GM10266 (cell line): ENCODE data around the gene TRIP6.

Experiments used
- DNase-seq: peaks from one replicate; pipeline ENCODE4 v3.0.0; 2012; ENCODE audit errors: extremely low spot score
- TF ChIP-seq, protein P1 (sequence below): IDR thresholded peaks from 2 replicates; pipeline ENCODE4 v1.5.1; 2012; ENCODE audit warnings: mild to moderate bottlenecking, low read depth; ENCODE audit not compliant: control insufficient read depth, insufficient read depth; ENCODE audit errors: missing control alignments

TRIP6 gene

GRCh38 chr7:100859856-100860255 lies 7.3 kb upstream of the TRIP6 start:
- no peak for DNase-seq
- TF ChIP-seq, protein P1, sequence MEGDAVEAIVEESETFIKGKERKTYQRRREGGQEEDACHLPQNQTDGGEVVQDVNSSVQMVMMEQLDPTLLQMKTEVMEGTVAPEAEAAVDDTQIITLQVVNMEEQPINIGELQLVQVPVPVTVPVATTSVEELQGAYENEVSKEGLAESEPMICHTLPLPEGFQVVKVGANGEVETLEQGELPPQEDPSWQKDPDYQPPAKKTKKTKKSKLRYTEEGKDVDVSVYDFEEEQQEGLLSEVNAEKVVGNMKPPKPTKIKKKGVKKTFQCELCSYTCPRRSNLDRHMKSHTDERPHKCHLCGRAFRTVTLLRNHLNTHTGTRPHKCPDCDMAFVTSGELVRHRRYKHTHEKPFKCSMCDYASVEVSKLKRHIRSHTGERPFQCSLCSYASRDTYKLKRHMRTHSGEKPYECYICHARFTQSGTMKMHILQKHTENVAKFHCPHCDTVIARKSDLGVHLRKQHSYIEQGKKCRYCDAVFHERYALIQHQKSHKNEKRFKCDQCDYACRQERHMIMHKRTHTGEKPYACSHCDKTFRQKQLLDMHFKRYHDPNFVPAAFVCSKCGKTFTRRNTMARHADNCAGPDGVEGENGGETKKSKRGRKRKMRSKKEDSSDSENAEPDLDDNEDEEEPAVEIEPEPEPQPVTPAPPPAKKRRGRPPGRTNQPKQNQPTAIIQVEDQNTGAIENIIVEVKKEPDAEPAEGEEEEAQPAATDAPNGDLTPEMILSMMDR, result no peak

DNA sequence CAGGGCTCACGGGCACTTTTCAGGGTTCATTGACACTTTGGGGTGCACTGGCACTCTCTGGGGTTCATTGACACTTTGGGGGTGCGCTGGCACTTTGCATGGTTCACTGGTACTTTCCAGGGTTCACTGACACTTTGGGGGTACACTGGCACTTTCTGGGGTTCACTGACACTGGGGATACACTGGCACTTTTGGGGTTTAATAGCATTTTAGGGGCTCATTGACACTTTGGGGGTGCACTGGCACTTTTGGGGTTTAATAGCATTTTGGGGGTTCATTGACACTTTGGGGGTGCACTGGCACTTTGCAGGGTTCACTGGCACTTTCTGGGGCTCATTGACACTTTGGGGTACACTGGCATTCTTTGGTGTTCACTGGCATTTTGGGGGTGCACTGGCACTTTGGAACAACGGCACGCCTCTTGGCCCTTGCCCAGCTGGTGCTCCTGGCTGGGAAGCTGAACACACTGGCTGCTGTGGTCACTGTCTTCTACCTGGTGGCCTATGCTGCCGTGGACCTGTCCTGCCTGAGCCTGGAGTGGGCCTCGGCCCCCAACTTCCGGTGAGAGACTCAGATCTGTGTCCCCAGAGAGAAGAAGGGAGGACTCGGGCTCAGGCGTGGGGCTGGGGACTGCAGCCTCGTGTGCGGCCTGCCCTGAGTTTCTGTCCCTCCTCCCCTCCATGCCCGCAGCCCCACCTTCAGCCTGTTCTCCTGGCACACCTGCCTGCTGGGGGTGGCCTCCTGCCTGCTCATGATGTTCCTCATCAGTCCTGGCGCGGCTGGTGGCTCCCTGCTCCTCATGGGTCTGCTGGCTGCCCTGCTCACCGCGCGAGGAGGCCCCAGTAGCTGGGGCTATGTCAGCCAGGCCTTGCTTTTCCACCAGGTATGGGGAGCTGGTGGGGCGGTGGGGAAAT lies 6.2 kb upstream of the TRIP6 start:
- DNase-seq, result no peak
- TF ChIP-seq, protein P1, result no peak

DNA sequence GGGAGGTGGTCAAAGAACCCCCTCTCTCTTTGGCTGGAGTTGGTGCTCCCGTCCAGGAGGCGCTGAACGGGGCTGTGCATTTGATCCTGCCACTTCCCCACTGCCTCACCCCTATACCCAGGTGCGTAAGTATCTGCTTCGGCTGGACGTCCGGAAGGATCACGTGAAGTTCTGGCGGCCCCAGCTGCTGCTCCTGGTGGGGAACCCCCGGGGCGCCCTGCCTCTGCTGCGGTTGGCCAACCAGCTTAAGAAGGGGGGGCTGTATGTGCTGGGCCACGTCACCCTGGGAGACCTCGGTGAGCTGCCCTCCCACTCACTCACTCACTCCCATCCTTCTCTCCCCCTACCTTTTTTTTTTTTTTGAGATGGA lies 5.6 kb upstream of the TRIP6 start:
- TF ChIP-seq, protein P1, result no peak
- no peak for DNase-seq

GRCh38 chr7:100863406-100863950 lies 3.7 kb upstream of the TRIP6 start:
- DNase-seq, result no peak
- TF ChIP-seq, protein P1, result no peak

GRCh38 chr7:100864263-100864845 lies 2.8 kb upstream of the TRIP6 start:
- TF ChIP-seq, protein P1, result no peak
- no peak for DNase-seq

DNA sequence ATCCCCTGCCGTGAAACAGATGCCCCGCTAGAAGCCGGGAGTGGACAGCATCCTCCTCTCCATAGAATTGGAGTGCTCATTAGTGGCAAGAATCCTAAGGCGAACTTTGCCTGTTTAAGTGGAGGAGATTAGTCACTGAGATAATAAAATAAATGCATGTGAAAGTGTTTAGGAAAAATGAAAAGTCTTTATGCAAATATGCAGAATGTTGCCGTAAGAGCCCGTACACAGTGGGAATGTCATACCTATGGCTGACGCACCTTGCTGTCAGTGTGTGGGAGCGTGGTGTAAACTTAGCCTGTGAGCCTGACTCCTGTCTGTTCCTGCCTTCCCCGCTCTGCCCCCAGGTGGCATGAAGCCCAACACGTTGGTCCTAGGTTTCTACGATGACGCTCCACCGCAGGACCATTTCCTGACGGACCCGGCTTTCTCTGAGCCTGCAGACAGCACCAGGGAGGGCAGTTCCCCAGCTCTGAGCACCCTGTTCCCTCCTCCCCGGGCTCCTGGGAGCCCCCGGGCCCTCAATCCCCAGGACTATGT lies 1.7 kb upstream of the TRIP6 start:
- TF ChIP-seq, protein P1, result no peak
- no peak for DNase-seq
